HG03135 (cell line): ENCODE results near the gene PDE1A.

Source experiments
- ATAC-seq: cut with Tn5 transposase; IDR thresholded peaks from one replicate; pipeline ENCODE4 v1.9.1; 2021; ENCODE audit warnings: mild to moderate bottlenecking, moderate library complexity; ENCODE audit not compliant: unreplicated experiment

Gene PDE1A

DNA sequence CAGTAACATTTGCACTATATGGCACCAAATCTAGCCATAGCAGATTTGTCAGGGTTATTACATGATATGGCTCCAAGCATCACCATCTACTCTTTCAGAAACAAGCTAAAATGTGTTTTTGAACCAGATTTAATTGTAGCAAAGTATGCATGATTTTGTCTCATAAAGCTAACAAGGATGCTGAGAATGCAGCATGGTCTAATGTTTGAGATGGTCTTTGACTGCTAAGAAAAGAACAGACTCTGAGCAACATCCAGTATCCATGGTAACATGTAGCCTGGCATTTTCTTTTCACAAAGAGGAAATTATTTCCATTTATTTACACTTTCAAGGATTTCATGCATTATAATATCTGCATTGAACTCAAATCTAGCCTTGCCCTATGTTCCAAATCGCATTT lies 206.5 kb downstream of the PDE1A start:
- ATAC-seq = no peak

- no peak for ATAC-seq
Measured at GRCh38 chr2:182210669-182211068, 216.2 kb downstream of the PDE1A start.

- no peak for ATAC-seq
Measured at GRCh38 chr2:182208421-182208820, 218.4 kb downstream of the PDE1A start.

- ATAC-seq = peak; percentile 75
Measured at GRCh38 chr2:182207049-182207746, 219.6 kb downstream of the PDE1A start.

DNA sequence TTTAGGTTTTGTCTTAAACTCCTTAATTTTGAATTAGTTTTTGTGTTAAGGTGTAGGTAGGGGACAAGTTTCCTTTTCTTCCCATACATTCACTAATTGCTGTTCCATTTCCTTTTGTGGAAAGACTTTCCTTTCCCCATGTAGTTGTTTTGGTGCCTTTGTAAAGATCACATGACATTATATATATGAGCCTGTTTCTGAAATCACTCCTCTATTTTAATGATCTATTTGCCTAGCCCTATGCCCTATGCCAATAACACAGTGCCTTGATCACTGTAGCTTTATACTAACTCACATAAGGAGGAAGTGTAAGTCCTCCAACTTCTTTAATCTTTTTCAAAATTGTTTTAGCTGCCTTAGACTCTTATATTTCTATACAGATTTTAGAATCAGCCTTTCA lies 229.3 kb downstream of the PDE1A start:
- no peak for ATAC-seq

- no peak for ATAC-seq
Measured at GRCh38 chr2:182193291-182193690, 233.5 kb downstream of the PDE1A start.

DNA sequence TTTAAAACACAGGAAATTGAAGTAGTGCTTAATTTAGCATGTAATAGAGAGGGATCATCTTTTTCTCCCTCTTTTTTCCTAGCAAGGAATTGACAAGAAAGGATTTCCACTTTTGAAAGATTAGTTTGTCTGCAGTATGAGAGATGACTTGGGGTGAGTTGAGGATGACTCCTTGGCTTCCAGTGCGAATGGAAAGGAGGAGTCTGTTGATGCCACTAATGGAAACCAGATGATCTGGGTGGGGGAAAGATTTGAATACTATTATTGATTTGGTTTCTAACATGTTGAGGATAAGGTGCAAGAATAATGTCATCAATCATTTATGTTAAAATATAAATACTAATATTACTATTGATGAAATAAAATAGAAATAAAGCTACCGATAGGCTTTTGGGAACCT lies 235.8 kb downstream of the PDE1A start:
- ATAC-seq = no peak

DNA sequence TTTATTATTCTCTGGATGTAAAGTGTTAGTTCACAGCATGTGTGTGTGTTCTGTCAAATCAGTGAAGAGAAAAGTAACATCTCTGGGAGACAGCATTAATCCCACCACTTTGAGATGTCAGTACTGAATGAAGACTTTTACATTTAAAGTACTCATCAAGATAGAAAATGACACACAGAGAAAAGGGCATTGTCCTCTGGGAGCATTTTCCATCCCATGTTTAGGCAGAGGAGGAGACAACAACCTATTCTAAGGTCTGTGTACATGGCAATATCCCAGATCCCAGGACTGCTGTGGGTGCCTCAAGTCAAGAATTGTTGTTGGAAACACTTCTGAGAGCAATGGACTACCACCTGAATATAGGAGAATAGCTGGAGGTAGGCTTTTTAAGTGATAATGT lies 239.7 kb downstream of the PDE1A start:
- ATAC-seq = no peak

- peak; percentile 60 for ATAC-seq
Measured at GRCh38 chr2:182186132-182186735, 240.6 kb downstream of the PDE1A start.

DNA sequence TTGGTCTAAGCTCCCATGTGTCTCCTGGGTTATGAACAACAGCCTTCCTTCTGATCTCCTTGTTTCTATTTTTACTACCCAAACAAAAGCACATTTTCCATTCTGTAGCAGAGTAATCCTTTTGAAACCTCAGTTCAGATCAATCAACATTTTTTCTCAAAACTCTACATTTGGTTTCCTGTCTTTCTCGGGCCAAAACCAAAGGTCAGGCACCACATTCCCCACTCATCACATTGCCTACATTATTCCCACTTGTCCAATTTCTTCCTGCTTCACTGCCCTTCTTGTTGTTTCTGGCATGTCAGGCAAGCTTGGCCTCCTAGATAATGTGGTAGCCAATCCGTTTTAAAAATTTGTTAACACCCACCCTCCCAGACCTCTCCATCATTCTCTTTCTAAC lies 244.4 kb downstream of the PDE1A start:
- ATAC-seq = no peak

- ATAC-seq = no peak
Measured at GRCh38 chr2:182181381-182181780, 245.5 kb downstream of the PDE1A start.

- no peak for ATAC-seq
Measured at GRCh38 chr2:182179176-182179575, 247.7 kb downstream of the PDE1A start.

GRCh38 chr2:182173944-182174622 lies 252.8 kb downstream of the PDE1A start:
- no peak for ATAC-seq

- ATAC-seq = no peak
Measured at GRCh38 chr2:182170341-182170740, 256.5 kb downstream of the PDE1A start.

DNA sequence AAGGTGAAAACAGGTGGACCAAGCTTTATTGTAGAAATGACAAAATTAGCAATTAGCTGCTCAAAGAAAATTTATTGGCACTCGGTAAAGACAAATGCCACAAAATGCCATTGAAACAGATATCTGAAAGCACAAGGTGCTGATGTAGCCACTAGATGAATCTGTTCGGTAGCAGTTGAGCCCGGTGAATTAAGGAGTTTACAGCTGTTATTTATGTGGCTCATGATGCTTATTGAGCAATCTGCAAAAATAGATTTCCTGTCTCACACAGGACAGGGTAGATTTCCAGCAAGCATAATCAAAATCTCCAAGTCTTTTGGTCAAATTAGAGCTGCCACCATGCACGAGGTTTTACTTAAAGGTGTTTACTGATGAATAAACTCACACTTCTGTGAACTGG lies 259.0 kb downstream of the PDE1A start:
- no peak for ATAC-seq

- no peak for ATAC-seq
Measured at GRCh38 chr2:182166841-182167240, 260.0 kb downstream of the PDE1A start.

GRCh38 chr2:182166406-182166805 lies 260.4 kb downstream of the PDE1A start:
- ATAC-seq = no peak

DNA sequence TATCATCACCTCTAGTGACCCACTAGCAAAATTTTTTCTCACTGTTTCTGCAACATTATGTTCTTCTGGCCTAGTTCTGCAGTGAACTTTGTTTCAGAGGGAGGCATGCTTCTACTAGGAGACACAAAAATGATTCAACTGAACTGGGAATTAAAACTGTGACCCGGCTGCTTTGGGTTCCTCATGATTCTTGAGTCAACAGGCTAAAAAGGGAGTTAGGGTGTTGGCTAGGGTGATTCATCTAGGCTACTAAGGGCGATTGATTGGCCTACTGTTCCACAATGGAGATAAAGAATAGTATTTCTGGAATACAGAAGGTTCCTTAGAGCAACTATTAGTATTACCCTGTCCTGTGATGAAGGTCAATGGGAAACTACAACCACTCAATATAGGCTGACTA lies 261.6 kb downstream of the PDE1A start:
- no peak for ATAC-seq

GRCh38 chr2:182164686-182165085 lies 262.1 kb downstream of the PDE1A start:
- ATAC-seq = no peak

DNA sequence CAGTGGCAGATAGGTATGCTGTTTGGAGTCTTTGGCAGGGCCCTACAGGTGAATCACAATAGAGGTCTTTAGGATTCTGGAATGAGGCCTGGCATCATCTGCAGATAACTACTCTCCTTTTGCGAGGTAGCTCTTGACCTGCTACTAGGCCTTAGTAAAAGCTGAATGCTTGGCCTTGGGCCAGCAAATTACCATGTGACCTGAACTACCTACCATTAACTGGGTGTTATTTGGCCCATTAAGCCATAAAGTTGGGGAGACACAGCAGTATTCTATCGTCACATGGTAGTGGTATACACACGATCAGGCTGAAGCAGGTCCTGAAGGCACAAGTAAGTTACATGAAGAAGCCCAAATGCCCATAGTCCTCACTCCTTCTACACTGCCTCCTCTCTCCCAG lies 263.0 kb downstream of the PDE1A start:
- ATAC-seq = no peak

GRCh38 chr2:182148344-182148743 lies 278.5 kb downstream of the PDE1A start:
- ATAC-seq = no peak

DNA sequence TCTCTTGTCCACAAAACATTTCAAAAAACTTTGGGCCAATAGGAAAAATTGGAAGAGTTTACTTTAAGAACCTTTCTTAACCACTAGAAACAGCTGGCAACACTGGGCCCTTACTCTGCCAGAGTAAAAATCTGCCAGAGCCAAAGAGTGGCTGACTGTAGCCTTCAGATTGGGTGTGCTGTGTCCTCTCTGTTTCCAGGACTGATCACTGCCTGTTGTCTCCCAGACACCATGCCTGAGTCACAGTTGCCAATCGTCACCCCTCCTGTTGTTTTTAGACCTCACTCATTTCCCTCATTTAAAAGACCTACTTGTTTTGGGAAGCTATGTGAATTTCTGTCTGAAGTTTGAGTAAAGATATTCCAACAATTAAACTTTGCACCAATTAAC lies 282.1 kb downstream of the PDE1A start:
- ATAC-seq = no peak
